Upper lobe of right lung (tissue), 1 donor: ENCODE measurements around the gene RGL1. TPM values are rescaled to one million over a fixed set of nuclear protein-coding genes. Genes with fewer than 3 reads are reported as not detected.

Source experiments
- ATAC-seq: fragments of 200-7000 bp; cut with Tn5 transposase; one replicate; pipeline ENCODE4 v1.9.1; 2020; ENCODE audit warnings: mild to moderate bottlenecking, moderate library complexity
- DNase-seq: peaks from one replicate; pipeline ENCODE4 v3.0.0-alpha.2; 2020
- H3K27ac ChIP-seq: fragments of 200-600 bp; one replicate; pipeline ENCODE4 v1.8.0; 2022
- H3K27me3 ChIP-seq: fragments of 200-600 bp; one replicate; pipeline ENCODE4 v1.8.0; 2022; ENCODE audit warnings: mild to moderate bottlenecking
- H3K36me3 ChIP-seq: fragments of 200-600 bp; one replicate; pipeline ENCODE4 v1.8.0; 2022
- H3K4me1 ChIP-seq: fragments of 200-600 bp; one replicate; pipeline ENCODE4 v1.8.0; 2022
- H3K4me3 ChIP-seq: fragments of 200-600 bp; one replicate; pipeline ENCODE4 v1.8.0; 2022; ENCODE audit warnings: mild to moderate bottlenecking
- H3K9me3 ChIP-seq: fragments of 200-600 bp; one replicate; pipeline ENCODE4 v1.8.0; 2022
- intact Hi-C: fragments of 100-400 bp; cut with DNase I; formaldehyde crosslinking; loops from one replicate; pipeline ENCODE4 v1.11.0; 2022
- total RNA-seq: library from RNA; stranded (reverse); fragmentation: NEBNext Ultra II Directional; extraction: Animal tissue kit (Norgen Biotek cat#: 25700); gene quantifications from one replicate; pipeline ENCODE4 v1.2.1, GENCODE V29; 2021
- TF ChIP-seq, protein P1 (sequence below): fragments of 200-600 bp; IDR thresholded peaks from one replicate; pipeline ENCODE4 v1.8.0; 2022; ENCODE audit warnings: antibody characterized with exemption
- donor health status: DM: no; HTN: yes; CAD: no; lungs with severe emphysema.

Gene RGL1
- total RNA-seq, 1 donor from 2014 or later = 40.9 TPM

- Histone ChIP-seq H3K4me1 (peaks cover 29% of the 10 kb centered on the region), H3K36me3 (no peaks in the 10 kb centered on the region), H3K27me3 (no peaks in the 10 kb centered on the region), H3K27ac (no peak overlapping the region), H3K9me3 (no peaks in the 10 kb centered on the region), H3K4me3 (no peak overlapping the region)
- TF ChIP-seq, protein P1, sequence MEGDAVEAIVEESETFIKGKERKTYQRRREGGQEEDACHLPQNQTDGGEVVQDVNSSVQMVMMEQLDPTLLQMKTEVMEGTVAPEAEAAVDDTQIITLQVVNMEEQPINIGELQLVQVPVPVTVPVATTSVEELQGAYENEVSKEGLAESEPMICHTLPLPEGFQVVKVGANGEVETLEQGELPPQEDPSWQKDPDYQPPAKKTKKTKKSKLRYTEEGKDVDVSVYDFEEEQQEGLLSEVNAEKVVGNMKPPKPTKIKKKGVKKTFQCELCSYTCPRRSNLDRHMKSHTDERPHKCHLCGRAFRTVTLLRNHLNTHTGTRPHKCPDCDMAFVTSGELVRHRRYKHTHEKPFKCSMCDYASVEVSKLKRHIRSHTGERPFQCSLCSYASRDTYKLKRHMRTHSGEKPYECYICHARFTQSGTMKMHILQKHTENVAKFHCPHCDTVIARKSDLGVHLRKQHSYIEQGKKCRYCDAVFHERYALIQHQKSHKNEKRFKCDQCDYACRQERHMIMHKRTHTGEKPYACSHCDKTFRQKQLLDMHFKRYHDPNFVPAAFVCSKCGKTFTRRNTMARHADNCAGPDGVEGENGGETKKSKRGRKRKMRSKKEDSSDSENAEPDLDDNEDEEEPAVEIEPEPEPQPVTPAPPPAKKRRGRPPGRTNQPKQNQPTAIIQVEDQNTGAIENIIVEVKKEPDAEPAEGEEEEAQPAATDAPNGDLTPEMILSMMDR = no peak
- ATAC-seq = peak; percentile 32
- no peak for DNase-seq
- intact Hi-C loops = no loop called here
These were observed 33.3 kb downstream of the RGL1 start for GRCh38 chr1:183838221-183838620.

GRCh38 chr1:183840140-183840539, 35.2 kb downstream of the RGL1 start:
- intact Hi-C loops = no loop called here
- H3K27ac ChIP-seq = no peak overlapping the region
- no peak for DNase-seq
- no peaks in the 10 kb centered on the region for H3K9me3 ChIP-seq
- no peak overlapping the region for H3K4me3 ChIP-seq
- H3K4me1 ChIP-seq = peaks cover 35% of the 10 kb centered on the region
- no peak for ATAC-seq
- no peaks in the 10 kb centered on the region for H3K36me3 ChIP-seq
- TF ChIP-seq, protein P1 = no peak
- no peaks in the 10 kb centered on the region for H3K27me3 ChIP-seq

GRCh38 chr1:183841550-183841949, 36.6 kb downstream of the RGL1 start:
- no peak for ATAC-seq
- peak overlapping the region; percentile 52 for H3K27ac ChIP-seq
- intact Hi-C loops = no loop called here

DNA sequence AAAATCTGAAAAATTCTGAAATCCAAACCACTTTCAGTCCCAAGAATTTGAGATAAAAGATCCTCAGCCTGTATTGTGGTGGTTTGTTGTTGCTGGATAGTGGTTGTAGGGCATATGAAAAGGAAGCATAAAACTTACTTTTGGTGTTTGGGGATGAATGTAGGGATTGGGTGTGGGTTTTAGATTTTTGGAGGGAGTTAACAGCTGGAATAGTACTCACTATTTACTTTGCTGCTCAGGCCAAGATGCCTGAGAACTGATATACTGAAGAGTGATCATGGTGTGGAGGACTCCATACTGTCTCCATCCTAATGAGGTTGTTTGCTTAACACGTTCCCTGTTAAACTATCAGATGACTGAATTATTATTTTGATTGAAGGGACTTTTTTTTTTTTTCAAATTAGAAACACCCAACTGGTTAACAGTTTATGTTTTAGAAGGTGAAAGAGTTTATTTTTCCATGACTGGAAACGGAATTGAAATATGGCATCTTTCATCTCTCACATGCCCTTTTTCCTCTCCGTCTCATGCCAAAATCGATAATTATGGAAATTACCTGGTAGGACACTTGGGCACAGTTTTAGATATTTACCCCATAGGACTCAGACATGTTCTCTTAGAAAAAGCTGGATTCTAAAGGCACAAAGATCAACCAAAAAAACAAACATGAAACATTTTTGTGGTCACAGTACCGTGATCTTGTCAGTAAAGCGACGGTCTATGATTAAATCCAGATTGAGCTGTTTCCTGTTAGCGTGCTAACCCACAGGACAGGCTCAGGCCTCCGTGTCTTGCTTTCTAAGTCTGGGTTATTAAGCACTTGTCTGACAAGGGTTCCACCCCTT, 37.3 kb downstream of the RGL1 start:
- Histone ChIP-seq H3K9me3 (no peaks in the 10 kb centered on the region), H3K27ac (peak overlapping the region; percentile 52), H3K4me3 (peak overlapping the region; percentile 12), H3K4me1 (peaks cover 42% of the 10 kb centered on the region), H3K36me3 (no peaks in the 10 kb centered on the region), H3K27me3 (no peaks in the 10 kb centered on the region)
- TF ChIP-seq, protein P1 = no peak
- intact Hi-C loops = no loop called here
- ATAC-seq (peak; percentile 82), DNase-seq (no peak)

More at GRCh38 chr1:183841550-183841949, 36.6 kb downstream of the RGL1 start:
- Histone ChIP-seq H3K4me1 (peaks cover 42% of the 10 kb centered on the region), H3K9me3 (no peaks in the 10 kb centered on the region), H3K36me3 (no peaks in the 10 kb centered on the region), H3K4me3 (no peak overlapping the region), H3K27me3 (no peaks in the 10 kb centered on the region)
- TF ChIP-seq, protein P1 = no peak
- DNase-seq = no peak

GRCh38 chr1:183842795-183843144, 37.9 kb downstream of the RGL1 start:
- intact Hi-C loops = no loop called here
- no peaks in the 10 kb centered on the region for H3K9me3 ChIP-seq
- H3K27me3 ChIP-seq = no peaks in the 10 kb centered on the region
- no peaks in the 10 kb centered on the region for H3K36me3 ChIP-seq
- DNase-seq = no peak
- H3K27ac ChIP-seq = peak overlapping the region; percentile 52
- TF ChIP-seq, protein P1 = no peak
- no peak for ATAC-seq
- H3K4me3 ChIP-seq = peak overlapping the region; percentile 12
- peaks cover 42% of the 10 kb centered on the region for H3K4me1 ChIP-seq
